Thoracic aorta (tissue), 2 donors: ENCODE results near the gene COL8A1. TPM values are rescaled to one million over a fixed set of nuclear protein-coding genes. Genes with fewer than 3 reads are reported as not detected.

ENCODE experiments used
- ATAC-seq: fragments of 150-250 bp; one replicate; pipeline ENCODE4 v1.8.0; 2017; ENCODE audit warnings: low read depth; ENCODE audit not compliant: insufficient number of reproducible peaks, low FRiP score
- DNase-seq: peaks from one replicate; pipeline ENCODE4 v3.0.0-alpha.2; 2020; ENCODE audit warnings: low spot score
- H3K27ac ChIP-seq, 2 donors: fragments of 200-600 bp; sonication (generic); 1 replicate in 1 of 2; 2 replicates in 1 of 2; pipeline ENCODE4 v1.5.1; 2016; ENCODE audit warnings: mild to moderate bottlenecking in 2 of 2, moderate library complexity in 2 of 2
- H3K27me3 ChIP-seq: fragments of 200-600 bp; sonication (generic); replicated peaks from 2 replicates; pipeline ENCODE4 v1.6.0; 2016; ENCODE audit warnings: mild to moderate bottlenecking; ENCODE audit not compliant: insufficient read depth
- H3K36me3 ChIP-seq: fragments of 200-600 bp; sonication (generic); one replicate; pipeline ENCODE4 v1.5.1; 2016
- H3K4me1 ChIP-seq, 2 donors: fragments of 200-600 bp; sonication (generic); 1 replicate in 1 of 2; 2 replicates in 1 of 2; pipeline versions ENCODE4 v1.5.1 to v1.6.0; 2016; ENCODE audit warnings: low read depth in 2 of 2, mild to moderate bottlenecking in 1 of 2; ENCODE audit not compliant: control insufficient read depth in 1 of 2
- H3K4me3 ChIP-seq: fragments of 200-600 bp; sonication (generic); 2 replicates; pipeline ENCODE4 v1.5.1; 2016; ENCODE audit warnings: mild to moderate bottlenecking
- H3K9me3 ChIP-seq: fragments of 200-600 bp; sonication (generic); 2 replicates; pipeline ENCODE4 v1.5.1; 2016
- total RNA-seq, 2 donors: library from RNA; depleted of rRNA; stranded (reverse); fragments of >200 nt; gene quantifications; one replicate each; pipeline versions ENCODE4 v1.1.0 to v1.2.3, GENCODE V29; 2016
- TF ChIP-seq, protein P1 (sequence below): fragments of 200-600 bp; sonication (generic); IDR thresholded peaks from one replicate; pipeline ENCODE4 v1.5.1; 2019; ENCODE audit warnings: antibody characterized with exemption

Gene COL8A1
- total RNA-seq, 2 donors from 2014 or later: 253 to 916 TPM

DNA sequence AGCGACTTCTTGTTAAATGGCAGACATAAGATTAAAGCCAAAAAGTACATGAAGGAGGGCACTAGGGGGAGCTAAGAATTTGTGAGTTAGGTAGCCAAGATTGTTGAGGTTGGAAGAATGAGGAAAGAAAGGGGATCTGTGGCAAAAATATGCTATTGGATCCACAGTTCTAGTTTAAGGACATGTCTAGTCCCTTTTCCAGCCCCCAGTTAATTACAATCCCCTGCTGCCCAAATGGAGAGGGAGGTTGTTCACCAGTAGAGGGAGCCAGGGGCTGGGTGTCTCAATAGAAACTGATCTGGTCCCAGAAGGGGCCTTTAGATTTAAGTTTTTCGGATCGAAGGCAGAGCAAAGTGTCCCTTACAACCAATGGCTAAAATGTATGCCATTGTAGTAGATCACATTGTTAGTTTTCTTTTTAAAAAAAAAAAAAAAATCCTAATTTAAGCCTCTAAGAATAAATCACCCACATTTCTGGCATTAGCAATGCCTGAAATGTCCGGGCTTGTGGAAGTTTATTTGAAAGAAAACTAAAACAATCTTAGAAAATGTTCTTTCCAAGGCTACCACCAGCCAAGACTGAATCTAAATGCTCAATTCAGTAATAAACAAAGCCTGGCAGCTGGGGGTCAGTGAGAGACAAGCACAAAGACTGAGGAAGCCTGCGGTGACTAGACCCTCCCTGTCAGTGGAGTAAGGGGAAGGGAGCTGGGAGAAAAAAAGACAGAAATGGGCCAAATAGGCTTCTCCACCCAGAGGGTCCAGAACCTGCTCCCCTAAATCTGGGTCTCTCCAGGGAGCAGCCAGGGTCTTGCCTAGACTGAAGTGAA is 7.1 kb downstream of the COL8A1 start:
- no peaks in the 10 kb centered on the region for H3K36me3 ChIP-seq
- no peaks in the 10 kb centered on the region for H3K27me3 ChIP-seq
- DNase-seq (no peak), ATAC-seq (no peak)
- no peaks in the 10 kb centered on the region for H3K9me3 ChIP-seq
- H3K4me3 ChIP-seq: peak overlapping the region; percentile 74
- peak overlapping the region; percentile 43 to 97 for H3K27ac ChIP-seq
- TF ChIP-seq, protein P1, sequence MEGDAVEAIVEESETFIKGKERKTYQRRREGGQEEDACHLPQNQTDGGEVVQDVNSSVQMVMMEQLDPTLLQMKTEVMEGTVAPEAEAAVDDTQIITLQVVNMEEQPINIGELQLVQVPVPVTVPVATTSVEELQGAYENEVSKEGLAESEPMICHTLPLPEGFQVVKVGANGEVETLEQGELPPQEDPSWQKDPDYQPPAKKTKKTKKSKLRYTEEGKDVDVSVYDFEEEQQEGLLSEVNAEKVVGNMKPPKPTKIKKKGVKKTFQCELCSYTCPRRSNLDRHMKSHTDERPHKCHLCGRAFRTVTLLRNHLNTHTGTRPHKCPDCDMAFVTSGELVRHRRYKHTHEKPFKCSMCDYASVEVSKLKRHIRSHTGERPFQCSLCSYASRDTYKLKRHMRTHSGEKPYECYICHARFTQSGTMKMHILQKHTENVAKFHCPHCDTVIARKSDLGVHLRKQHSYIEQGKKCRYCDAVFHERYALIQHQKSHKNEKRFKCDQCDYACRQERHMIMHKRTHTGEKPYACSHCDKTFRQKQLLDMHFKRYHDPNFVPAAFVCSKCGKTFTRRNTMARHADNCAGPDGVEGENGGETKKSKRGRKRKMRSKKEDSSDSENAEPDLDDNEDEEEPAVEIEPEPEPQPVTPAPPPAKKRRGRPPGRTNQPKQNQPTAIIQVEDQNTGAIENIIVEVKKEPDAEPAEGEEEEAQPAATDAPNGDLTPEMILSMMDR: peak; percentile 42
- H3K4me1 ChIP-seq: peaks cover 28 to 71% of the 10 kb centered on the region in 2 donors

- ATAC-seq (no peak), DNase-seq (no peak)
- TF ChIP-seq, protein P1: no peak
- Histone ChIP-seq H3K4me3 (peak overlapping the region; percentile 74), H3K27me3 (no peaks in the 10 kb centered on the region), H3K27ac (peak overlapping the region; percentile 43 to 97), H3K4me1 (peaks cover 30 to 72% of the 10 kb centered on the region in 2 donors), H3K36me3 (no peaks in the 10 kb centered on the region), H3K9me3 (no peaks in the 10 kb centered on the region)
Observed at GRCh38 chr3:99646107-99646435, 7.7 kb downstream of the COL8A1 start.

DNA sequence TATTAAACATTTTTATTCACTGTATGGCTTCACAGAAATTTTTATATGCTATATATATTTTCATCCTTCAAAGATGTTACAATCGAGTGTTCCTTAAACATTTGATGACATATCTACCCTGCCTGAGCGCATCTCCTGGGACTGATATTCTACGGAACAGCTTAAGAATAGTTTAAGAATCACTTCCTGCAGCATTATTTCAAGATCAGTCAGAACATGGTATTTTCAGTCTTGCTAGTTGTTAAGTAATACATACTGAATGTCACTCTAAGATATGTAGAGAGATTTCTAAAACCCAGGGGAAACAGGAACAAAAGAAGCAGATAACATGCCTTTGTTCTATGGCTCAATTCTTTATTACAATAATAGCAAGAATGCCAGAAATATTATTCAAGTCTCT is 8.7 kb downstream of the COL8A1 start:
- H3K27me3 ChIP-seq: no peaks in the 10 kb centered on the region
- no peaks in the 10 kb centered on the region for H3K9me3 ChIP-seq
- H3K27ac ChIP-seq: peak overlapping the region in 1 of 2 donors; percentile 54
- ATAC-seq: no peak
- H3K4me3 ChIP-seq: no peak overlapping the region
- TF ChIP-seq, protein P1: no peak
- DNase-seq: no peak
- H3K4me1 ChIP-seq: peaks cover 35 to 76% of the 10 kb centered on the region in 2 donors
- no peaks in the 10 kb centered on the region for H3K36me3 ChIP-seq

- TF ChIP-seq, protein P1: no peak
- H3K9me3 ChIP-seq: no peaks in the 10 kb centered on the region
- no peaks in the 10 kb centered on the region for H3K27me3 ChIP-seq
- H3K27ac ChIP-seq: peak overlapping the region; percentile 4 to 54
- peaks cover 40 to 78% of the 10 kb centered on the region in 2 donors for H3K4me1 ChIP-seq
- peak overlapping the region; percentile 19 for H3K4me3 ChIP-seq
- peak; percentile 58 for ATAC-seq
- DNase-seq: no peak
- H3K36me3 ChIP-seq: no peaks in the 10 kb centered on the region
Observed at GRCh38 chr3:99648101-99648500, 9.7 kb downstream of the COL8A1 start.

- no peak for ATAC-seq
- Histone ChIP-seq H3K4me1 (peaks cover 40 to 79% of the 10 kb centered on the region in 2 donors), H3K27me3 (no peaks in the 10 kb centered on the region), H3K36me3 (no peaks in the 10 kb centered on the region), H3K27ac (peak overlapping the region; percentile 54 to 63), H3K9me3 (no peaks in the 10 kb centered on the region), H3K4me3 (peak overlapping the region; percentile 16)
- TF ChIP-seq, protein P1: no peak
- no peak for DNase-seq
Observed at GRCh38 chr3:99648516-99648915, 10.1 kb downstream of the COL8A1 start.
